Midbrain (tissue), 1 donor: ENCODE measurements around the gene TRIM54.
"Not testable (repeated sequence)": the region's sequence is repeated elsewhere in the genome, so short reads cannot be mapped to it uniquely, and the experiment has no call there.

Experiments
- DNase-seq: peaks from one replicate; lab custom pipeline; 2025; lab: John Stamatoyannopoulos, UW

The TRIM54 gene

DNA sequence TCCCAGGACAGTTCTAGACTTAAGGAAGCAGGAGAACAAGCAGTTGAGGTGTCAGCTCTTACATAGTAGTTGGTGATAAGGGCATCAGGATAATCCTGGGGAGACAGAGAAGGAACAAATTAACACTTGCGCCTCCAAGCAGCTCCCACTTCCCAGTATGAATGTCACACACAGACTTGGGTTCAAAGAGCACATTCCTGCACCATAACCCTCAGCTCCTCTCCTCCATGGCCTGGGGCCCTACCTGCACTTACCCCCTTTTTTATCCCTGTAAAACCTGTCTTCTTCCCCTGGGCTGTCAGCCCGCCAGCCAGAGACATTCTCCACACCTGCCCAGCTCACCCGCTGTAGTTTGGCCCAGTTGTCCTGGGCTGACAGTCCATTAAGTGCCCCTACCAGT, 29.9 kb downstream of the TRIM54 start:
- DNase-seq: no peak

DNA sequence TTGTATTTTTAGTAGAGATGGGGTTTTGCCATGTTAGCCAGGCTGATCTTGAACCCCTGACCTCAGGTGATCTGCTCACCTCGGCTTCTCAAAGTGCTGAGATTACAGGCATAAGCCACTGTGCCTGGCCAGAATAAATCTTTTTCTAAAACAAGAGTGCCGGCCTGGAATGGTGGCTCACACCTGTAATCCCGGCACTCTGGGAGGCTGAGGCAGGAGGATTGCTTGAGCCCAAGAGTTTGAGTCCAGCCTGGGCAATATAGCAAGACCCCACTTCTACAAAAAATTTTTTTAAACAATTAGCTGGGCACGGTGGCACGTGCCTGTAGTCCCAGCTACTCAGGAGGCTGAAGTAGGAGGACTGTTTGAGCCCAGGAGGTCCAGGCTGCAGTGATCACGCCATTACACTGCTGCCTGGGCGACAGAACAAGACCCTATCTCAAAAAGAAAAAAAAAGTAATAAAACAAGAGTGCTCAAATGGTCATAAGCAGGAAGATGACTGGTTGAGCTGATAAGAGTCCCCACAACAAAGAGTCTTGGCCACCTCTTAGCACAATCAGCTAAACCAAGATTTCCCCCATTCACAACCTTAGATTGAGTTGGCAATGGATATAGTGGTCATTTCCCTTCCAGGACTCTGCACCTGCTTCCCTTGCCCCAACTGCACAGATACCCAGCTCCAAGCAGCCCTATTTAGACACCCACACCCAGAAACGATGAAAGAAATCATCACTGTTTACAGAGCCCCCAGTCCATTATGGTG, 31.8 kb downstream of the TRIM54 start:
- DNase-seq: no peak

DNA sequence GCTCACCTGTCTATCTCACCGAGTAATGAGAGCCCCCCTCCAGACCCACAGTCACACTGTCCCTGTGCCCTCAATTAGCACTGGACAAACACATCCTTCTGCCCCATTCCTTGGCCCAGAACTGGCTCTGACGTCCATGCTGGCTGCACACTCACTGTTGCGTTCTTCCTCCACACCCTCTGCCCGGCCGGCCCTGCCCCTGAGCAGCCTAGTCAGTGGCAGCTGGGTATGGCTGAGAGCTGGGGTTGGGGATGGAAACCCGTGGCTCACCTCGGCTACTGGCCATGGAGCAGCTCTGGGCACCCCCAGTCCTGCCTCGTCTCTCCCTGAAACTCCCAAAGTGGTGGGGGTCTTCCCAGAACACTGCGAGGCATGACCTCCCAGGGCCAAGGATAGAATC, 32.5 kb downstream of the TRIM54 start:
- no peak for DNase-seq

DNA sequence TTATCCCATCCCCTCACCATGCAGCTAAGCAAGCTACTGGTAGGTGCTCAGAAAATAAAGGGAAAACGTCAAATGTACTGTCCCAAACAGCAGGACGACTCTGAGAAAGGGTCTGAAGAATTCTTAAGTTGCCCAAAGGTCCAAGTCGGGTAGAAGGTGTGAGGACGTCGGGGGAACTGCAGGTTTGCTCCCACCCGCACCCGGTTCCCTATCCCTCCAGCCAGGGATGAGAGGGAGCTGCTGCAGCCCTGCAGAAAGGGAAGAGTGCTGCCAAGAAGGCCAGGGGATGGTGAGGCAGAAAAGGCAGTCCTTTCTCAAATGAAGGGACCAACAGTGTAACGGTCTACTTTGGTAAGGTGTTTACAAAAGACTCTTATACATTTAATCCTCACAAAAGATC, 32.9 kb downstream of the TRIM54 start:
- no peak for DNase-seq

DNA sequence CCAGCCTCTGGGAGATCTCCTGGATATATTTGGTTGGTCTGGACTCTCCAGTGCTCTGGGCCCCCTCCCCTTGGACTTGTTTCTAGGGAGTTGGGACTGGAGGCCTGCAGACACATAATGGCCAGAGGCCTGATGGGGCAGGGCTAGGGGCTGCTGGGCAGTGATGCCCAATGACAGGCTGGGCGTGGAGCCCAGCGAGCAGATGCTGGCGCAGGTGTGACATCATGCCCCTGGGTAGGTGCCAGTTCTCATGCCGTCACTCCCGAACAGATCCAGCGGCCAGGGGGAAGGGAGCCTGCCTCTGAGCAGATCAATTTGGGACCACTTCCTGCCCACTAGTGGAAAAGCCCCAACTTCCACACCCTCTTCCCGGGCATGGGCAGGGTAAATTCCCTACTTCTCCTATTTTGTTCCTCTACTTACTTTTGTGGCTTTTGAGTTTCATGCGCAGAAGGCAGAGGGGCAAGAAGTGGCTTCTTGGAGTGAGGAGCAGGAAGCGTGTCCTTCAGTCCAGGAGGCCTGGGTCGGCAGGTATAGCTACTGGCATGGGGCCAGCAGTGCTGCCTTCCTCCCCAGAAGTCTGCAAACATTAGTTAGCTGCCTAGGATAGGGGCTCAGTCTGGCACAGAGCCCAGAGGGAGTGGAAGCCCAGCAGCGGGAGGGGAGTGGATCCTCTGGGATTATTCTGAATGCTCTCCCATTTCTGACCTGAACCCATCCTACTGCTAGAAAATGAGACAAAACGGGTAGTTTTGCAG, 34.6 kb downstream of the TRIM54 start:
- peak; percentile 29 for DNase-seq

DNA sequence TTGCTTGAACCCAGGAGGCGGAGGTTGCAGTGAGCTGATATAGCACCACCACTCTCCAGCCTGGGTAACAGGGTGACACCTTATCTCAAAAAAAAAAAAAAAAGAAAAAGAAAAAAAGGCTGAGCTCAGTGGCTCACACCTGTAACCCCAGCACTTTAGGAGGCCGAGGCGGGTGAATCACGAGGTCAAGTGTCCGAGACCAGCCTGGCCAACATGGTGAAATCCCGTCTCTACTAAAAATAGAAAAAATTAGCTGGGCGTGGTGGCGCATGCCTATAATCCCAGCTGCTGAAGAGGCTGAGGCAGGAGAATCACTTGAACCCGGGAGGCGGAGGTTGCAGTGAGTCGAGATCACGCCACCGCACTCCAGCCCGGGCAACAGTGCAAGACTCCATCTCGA, 37.6 kb downstream of the TRIM54 start:
- not testable (repeated sequence) for DNase-seq

DNA sequence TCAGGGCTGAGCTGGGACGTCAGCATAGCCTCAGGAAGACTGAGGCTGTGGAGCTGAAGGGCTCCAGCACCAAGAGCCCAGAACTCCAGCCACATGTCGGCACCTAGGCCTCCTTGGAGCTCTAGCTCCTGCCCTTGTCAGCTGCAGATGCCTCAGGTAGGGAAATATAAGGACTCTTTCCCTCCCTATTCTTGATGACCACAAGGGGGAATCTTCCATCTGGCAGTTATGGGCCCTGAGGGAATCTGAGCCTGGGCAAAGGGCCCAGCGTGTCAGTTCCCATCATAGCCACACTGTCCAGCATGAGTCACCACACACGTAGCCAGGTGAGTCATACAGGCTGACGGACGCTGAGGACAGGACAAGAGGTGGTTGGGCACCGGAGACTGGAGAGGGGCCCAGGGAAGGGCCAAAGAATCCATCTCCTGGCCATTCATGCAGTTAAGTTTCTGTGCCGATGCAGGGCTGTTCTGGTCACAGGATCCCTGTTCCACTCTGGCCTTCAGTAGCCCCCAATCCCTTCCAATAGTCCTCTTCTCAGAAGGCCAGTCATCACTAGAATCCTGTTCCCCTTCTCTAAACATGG, 38.8 kb downstream of the TRIM54 start:
- DNase-seq: no peak

DNA sequence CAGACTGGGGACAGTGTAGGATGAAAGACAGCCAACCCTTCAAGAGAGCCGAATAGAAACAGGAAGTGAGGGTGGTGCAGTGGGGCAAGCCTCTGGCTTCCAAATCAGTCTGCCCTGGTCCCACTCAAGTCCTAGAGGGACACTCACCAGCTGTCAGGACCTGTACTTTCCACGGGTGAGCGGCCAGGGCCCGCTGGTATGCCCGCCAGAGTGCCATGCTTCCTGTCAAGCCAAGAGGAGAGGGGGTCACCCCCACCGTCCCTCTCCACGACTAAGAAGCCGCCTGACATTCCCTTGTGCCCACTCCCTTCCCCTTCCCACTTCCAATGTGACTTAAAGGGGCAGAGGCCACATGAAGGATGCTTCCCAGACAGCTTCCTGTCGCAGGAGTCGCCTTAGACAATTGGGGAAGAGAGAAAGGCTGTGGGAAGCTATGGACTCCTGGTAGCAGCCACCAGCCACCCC, 40.1 kb downstream of the TRIM54 start:
- no peak for DNase-seq

DNA sequence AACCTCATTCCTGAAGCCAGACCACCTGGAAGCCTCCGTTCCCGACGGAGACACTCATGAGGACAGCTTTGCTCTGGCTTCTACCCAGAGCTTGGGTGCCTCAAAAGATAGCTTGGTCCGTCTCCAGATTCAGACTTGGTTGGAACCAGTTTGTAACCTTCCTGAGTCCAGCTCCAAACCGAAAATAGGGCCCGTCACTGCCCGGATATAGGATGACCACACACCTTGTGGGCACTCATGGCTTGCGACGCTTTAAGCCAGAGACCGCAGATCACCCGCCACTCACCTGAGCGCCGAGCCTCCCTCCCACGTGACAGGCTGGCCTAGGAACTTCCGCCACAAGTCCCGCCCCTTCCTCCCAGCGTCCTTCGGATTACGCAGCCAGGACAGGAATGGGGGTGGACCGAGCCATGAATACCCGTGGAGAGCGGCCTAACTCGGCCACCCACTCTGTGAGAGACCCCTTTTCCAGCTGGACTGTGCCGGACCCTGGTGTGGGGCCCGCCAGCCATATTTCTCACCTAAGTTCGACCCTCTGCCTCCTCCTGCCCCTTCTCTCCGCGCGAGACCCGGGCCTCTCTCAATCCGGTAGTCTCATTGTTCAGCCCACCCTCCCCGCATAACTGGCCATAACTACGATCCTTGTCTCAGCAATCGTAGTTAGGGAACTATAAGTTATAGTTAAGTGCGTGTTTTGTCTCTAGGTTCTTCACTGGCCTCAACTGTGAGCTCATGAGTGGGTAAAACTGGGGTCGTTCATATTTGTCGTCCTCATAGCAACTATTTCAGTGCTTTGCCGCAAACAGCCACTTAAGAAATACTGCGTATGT, 40.8 kb downstream of the TRIM54 start, which contains the start of gene MPV17:
Gene MPV17, minus strand, starts transcription at position 332 of the 830 bp plus-strand sequence. CDS start 580 bp downstream, outside the sequence.
- peak; percentile 91 for DNase-seq

DNA sequence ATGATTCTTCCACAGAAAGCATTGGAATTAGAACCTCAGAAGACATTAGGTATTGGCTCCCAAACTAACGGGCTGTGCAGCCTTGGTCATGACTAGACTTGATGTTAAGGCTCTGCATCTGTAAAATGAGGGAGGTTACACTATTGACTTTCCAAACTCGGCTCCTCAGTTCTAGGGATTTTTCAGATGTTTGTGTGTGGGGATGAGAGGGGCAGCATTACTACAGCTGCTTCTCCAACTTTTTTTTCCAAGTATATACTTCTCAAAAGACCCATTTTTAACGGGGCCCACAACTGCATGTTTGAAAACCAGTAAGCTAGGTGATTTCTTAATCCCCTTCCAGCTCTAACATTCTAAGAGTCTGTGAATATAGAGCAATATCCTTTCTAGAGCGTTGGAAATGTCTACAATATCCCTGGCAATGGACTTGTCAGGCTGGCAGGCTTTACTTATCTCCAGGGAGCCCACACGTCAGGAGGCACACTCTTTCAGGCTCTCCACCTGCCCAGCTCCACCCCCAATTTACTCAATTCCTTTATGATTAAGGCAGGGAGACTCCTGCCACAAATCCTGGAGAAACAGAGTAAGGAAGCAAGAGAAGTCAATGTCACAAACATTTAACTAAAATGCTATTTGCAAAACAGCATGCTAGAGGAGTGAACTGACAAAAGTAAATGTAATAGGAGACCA, 41.5 kb downstream of the TRIM54 start:
- DNase-seq: no peak

DNA sequence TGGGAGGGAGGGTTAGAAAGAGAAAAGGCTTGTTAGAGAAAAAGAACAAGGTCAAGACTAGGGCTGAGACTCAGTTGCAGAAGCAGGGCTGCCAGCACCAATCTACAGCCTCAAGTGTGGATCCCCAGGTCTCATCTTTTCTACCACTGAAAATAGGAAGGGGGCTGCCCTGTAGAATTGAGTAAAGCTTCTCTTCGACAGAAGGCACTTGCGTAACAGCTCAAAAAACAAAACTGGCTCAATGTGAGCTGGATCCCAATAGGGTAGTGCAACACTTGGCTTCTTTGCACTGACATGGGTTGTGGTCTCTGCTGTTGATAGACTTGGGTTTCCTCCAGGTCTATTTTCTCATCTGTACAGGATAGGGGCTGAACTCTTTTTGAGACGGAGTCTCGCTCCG, 42.5 kb downstream of the TRIM54 start:
- no peak for DNase-seq

DNA sequence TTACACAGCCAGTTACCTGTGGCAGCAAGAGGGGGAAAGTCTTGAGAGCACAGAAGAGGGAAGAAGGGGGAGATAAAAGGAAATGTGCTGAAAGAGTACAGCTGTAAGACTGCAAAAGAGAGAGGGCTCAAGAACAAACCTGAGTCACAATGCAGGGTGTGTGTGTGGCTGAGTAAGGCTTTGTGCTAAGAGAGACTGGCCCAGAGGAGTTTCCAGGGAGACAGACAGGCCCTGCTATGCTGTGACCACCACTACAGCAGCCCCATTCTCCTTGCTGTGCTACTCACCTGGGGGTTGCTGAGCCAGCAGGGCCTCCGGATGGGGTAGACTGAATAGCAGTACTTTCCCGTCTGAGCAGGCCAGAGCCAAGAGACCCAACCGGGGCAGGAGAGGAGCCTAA, 53.1 kb downstream of the TRIM54 start:
- no peak for DNase-seq

DNA sequence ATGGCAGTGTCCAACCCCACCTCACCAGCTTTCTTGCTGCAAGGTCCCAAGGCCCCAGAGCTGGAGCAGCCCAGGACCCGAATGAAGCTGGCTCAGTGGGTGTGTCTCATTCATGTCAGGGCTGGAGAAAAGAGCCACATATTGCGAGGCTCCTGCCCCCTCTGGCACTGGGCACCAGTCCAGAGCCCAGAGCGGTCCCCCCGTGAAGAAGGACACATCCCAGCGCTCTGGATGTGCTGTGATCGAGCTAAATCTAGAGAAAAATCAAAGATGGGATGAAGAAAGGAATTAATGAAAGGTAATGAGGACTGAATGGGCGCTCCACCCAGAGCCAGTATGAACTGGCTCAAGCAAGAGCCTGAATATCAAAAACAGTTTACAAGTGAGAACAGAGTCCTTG, 53.9 kb downstream of the TRIM54 start:
- DNase-seq: no peak

DNA sequence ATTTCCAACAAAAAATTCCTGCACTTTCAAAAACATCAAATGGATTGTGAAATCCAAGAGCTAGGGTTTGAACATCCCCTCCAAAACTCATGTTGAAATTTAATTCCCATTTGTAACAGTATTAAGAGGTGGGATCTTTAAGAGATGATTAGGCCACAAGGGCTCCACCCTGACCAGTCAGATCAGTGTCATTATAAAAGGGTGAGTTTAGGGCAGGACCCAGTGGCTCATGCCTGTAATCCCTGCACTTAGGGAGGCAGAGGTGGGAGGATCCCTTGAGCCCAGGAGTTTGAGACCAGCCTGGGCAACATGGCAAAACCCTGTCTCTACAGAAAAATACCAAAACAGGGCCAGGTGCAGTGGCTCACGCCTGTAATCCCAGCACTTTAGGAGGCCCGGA, 65.4 kb downstream of the TRIM54 start:
- no peak for DNase-seq

DNA sequence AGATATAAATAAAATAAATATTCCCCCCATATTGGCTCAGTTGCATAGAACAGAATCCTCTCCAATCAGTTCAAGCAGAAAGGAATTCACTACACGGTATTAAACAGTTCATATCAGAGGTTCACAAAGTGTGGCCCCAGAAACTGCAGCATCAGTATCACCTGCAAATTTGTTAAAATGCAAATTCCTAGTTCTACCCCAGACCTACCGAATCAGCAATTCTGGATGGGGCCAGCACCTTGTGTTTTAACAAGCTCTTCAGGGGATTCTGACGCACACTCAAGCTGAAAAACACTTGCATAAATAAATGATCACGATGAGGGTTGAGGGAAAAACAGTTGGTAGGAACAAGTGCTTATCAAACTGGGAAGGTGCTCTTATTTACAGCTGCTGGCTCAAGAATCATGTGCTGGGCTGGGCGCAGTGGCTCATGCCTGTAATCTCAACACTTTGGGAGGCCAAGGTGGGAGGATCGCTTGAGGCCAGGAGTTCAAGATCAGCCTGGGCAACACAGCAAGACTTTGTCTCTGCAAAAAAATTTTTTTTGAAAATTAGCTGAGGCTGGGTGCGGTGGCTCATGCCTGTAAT, 68.0 kb downstream of the TRIM54 start:
- DNase-seq: no peak

DNA sequence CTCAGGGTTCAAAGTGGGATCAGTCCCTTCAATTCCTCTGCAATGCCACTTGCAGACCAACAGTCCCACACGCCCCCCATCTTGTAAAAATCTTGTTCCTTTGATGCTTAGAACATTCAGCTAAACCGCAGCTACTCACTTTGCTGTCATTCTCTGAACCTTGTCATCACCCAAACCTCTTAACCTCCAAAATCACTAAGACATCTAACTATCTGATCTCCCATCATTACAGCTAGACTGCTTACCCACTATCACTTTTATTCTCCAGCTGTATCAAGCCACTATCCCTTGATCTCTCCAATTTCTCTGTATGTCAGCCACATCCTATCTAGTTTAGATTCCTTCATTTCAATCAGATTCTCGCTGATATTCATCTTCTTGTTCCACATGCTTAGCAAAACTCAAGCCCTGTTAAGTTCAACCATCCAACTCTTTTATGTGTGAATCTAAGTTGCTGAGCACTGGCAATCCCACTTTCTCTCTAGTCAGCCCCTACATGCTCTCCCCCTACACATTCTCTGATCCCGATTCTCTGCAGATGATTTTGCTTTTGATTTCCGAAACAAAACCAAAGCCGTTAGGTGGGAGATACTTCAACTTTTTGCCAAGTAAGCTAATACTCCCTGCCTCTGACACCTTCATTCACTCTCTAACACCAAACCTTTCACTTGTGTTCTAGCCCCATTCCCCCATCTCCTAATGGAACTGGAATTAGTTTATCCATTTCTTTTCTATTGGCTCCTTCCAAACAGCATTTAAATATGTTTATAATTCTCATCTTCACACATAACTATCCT, 69.8 kb downstream of the TRIM54 start:
- no peak for DNase-seq

DNA sequence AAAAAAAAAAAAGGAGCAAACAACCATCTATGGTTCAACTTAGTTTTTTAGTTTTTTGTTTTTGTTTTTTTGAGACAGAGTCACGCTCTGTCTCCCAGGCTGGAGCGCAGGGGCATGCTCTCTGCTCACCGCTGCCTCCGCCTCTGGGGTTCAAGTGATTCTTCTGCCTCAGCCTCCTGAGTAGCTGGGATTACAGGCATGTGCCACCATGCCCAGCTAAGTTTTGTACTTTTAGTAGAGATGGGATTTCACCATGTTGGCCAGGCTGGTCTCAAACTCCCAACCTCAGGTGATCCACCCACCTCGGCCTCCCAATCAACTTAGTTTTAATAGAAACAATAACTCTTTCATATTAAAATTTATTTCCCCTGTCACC, 71.1 kb downstream of the TRIM54 start:
- DNase-seq: not testable (repeated sequence)

DNA sequence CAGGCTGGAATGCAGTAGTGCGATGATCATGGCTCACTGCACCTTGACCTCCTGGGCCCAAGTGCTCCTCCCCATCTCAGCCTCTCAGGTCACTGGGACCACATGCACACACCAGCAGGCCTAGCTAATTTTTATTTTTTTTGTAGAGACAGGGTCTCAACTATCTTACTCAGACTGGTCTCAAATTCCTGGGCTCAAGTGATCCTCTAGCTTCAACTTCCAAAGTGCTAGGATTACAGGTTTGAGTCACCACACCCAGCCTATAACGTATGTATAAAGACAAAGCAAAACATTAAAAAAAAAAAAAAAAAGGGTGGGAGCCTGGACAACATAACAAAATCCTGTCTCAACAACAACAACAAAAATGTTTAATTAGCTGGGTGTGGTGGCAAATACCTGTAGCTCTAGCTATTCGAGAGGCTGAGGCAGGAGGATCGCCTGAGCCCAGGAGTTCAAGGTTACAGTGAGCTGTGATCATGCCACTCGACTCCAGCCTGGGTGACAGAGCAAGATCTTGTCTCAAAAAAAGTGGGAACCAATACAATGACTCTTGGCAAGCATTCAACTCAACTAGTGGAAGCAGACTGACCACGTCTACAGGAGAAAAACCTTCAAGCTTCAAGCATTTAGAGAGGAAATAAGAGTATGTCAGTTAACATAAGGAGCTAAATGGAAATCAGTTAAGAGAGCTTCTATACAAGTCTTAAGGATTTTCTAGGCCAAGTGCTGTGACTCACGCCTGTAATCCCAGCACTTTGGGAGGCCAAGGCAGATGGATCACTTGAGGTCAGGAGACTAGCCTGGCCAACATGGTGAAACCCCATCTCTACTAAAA, 71.8 kb downstream of the TRIM54 start:
- no peak for DNase-seq

DNA sequence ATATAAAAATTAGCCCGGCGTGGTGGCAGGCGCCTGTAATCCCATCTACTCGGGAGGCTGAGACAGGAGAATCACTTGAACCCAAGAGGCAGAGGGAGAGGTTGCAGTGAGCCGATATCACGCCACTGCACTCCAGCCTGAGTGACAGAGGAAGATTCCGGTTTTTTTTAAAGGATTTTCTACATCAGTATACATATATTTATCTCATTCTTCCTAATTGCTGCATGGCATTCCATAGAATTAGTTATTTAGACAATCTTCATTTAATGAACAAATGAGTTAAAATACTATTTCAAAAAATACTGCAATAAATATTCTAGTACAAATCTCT, 72.3 kb downstream of the TRIM54 start:
- no peak for DNase-seq

DNA sequence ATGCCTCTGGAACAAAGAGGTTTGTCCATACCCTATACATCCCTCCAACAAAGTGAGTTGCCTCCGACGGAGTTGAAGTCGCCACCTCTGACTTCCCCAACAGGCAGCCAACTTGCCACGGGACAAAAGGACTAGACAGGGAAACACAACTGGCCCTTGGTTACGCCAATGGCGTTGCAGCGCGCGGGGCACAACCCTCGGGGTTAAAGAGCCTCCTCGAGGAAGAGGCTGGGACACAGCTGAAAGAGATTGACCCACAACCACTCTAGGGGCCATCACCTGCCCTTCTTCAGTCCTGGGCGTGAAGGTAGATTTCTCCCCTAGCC, 73.8 kb downstream of the TRIM54 start:
- DNase-seq: no peak
